AG04449 (cell line): ENCODE results near the gene SHC3.

ENCODE experiments used
- CTCF ChIA-PET: fragments of 350-600 bp; formaldehyde crosslinking; extraction: SDS; loops from one replicate; lab custom pipeline; 2021; ENCODE audit warnings: antibody characterized with exemption; lab: Yijun Ruan, JAX
- POLR2A ChIA-PET: fragments of 400-600, 350-600 bp; formaldehyde crosslinking; extraction: SDS; loops from one replicate; lab custom pipeline; 2020; ENCODE audit warnings: antibody characterized with exemption, inconsistent platforms; lab: Yijun Ruan, JAX
- DNase-seq: peaks from one replicate; pipeline ENCODE4 v3.0.0-alpha.2; 2010; ENCODE audit warnings: low read depth, low spot score
- H3K4me3 ChIP-seq: 2 replicates; pipeline ENCODE4 v1.5.1; 2011; ENCODE audit warnings: low read depth, mild to moderate bottlenecking, control low read depth, low read length
- CTCF ChIP-seq: IDR thresholded peaks from one replicate; pipeline ENCODE4 v1.5.1; 2011; ENCODE audit warnings: mild to moderate bottlenecking, moderate library complexity, low read length, control low read depth, inconsistent platforms; ENCODE audit not compliant: insufficient read depth; ENCODE audit errors: missing control alignments

Gene SHC3, protein sequence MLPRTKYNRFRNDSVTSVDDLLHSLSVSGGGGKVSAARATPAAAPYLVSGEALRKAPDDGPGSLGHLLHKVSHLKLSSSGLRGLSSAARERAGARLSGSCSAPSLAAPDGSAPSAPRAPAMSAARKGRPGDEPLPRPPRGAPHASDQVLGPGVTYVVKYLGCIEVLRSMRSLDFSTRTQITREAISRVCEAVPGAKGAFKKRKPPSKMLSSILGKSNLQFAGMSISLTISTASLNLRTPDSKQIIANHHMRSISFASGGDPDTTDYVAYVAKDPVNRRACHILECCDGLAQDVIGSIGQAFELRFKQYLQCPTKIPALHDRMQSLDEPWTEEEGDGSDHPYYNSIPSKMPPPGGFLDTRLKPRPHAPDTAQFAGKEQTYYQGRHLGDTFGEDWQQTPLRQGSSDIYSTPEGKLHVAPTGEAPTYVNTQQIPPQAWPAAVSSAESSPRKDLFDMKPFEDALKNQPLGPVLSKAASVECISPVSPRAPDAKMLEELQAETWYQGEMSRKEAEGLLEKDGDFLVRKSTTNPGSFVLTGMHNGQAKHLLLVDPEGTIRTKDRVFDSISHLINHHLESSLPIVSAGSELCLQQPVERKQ

GRCh38 chr9:89177944-89178829, at the start of gene SHC3:
TSS of gene SHC3 (minus strand) at chr9:89178818. CDS start at chr9:89178460, 358 bp downstream.
- TF ChIP-seq CTCF, result no peak
- ChIA-PET CTCF (no interaction called here), POLR2A (no interaction called here)
- peak within 1 kb of the TSS; percentile 53 for H3K4me3 ChIP-seq
- DNase-seq, result no peak

- CTCF ChIA-PET, result no interaction called here
- POLR2A ChIA-PET, result no interaction called here
- H3K4me3 ChIP-seq, result no peak overlapping the region
- TF ChIP-seq CTCF, result no peak
- DNase-seq, result no peak
These were observed 47.4 kb upstream of the SHC3 start for GRCh38 chr9:89225991-89226471.

- no peak for DNase-seq
These were observed 47.0 kb upstream of the SHC3 start for GRCh38 chr9:89225587-89225986.

DNA sequence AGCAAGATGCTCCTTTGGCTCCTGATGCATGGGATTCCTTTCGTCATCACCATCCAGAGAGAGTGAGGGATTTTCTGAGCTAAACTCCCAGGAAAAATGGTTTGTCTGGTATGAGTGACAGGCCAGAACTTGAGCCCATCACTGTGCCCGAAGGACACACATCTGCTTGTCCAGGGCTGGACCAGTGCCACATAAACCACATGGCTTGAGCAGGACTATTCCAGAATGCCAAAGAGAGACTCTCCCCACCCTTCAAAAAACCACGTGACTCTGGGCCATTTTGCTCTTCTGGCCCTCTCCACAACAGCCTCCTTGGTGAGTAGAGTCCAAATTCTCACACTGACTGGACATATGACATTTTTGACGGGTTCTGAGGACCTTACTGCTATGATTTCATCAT, 46.4 kb upstream of the SHC3 start:
- no peak for TF ChIP-seq CTCF
- POLR2A ChIA-PET, result no interaction called here
- CTCF ChIA-PET, result no interaction called here
- no peak for DNase-seq
- H3K4me3 ChIP-seq, result no peak overlapping the region

More at GRCh38 chr9:89225587-89225986, 47.0 kb upstream of the SHC3 start:
- ChIA-PET CTCF (no interaction called here), POLR2A (no interaction called here)
- no peak for TF ChIP-seq CTCF
- no peak overlapping the region for H3K4me3 ChIP-seq

DNA sequence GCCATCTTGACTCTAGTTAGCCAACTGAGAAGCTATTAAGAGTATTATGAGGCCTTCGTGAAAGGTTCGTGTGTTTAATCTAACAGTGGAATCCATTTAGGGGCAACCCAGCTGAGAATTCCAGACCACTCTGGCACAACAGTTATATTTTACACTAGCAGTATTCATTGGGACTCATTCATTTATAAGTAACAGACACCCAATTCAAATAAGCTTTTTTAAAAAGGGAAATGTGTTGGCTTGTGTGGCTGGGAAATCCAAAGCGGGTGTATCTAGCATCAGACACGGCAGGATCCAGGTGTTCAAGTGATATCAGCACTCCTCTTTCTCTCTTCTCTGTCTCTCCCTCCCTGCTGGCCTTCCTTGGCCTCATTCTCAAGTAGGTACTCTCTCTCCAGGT, 46.0 kb upstream of the SHC3 start:
- ChIA-PET POLR2A (no interaction called here), CTCF (no interaction called here)
- no peak overlapping the region for H3K4me3 ChIP-seq
- no peak for DNase-seq
- TF ChIP-seq CTCF, result no peak
